GM12874 (cell line): ENCODE measurements around the gene MRO.

ENCODE experiments used
- TF ChIP-seq, protein P1 (sequence below): IDR thresholded peaks from 2 replicates; pipeline ENCODE4 v1.5.1; 2011; ENCODE audit warnings: low read depth, mild to moderate bottlenecking, control low read depth, low read length, moderate library complexity; ENCODE audit not compliant: insufficient read depth

MRO gene

DNA sequence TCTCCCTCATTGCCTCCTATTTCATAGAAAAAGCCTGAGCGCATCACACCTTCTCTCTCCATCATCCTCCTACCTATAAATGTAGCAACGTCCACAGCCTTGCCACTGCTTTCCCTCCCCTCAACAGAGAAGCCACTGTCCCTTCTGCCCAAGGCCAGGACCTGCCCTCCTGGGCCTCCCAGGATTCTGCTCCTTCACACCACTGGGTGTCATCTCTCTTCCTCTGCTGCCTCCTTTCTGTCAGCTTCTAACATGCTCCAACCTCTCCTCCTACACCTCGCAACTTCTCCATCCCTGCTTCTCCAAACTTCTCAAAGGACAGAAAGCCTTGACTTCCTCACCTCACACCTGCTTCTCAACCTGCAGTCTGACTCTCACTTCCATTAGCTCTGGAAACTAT, 37.9 kb upstream of the MRO start:
- TF ChIP-seq, protein P1, sequence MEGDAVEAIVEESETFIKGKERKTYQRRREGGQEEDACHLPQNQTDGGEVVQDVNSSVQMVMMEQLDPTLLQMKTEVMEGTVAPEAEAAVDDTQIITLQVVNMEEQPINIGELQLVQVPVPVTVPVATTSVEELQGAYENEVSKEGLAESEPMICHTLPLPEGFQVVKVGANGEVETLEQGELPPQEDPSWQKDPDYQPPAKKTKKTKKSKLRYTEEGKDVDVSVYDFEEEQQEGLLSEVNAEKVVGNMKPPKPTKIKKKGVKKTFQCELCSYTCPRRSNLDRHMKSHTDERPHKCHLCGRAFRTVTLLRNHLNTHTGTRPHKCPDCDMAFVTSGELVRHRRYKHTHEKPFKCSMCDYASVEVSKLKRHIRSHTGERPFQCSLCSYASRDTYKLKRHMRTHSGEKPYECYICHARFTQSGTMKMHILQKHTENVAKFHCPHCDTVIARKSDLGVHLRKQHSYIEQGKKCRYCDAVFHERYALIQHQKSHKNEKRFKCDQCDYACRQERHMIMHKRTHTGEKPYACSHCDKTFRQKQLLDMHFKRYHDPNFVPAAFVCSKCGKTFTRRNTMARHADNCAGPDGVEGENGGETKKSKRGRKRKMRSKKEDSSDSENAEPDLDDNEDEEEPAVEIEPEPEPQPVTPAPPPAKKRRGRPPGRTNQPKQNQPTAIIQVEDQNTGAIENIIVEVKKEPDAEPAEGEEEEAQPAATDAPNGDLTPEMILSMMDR = no peak

DNA sequence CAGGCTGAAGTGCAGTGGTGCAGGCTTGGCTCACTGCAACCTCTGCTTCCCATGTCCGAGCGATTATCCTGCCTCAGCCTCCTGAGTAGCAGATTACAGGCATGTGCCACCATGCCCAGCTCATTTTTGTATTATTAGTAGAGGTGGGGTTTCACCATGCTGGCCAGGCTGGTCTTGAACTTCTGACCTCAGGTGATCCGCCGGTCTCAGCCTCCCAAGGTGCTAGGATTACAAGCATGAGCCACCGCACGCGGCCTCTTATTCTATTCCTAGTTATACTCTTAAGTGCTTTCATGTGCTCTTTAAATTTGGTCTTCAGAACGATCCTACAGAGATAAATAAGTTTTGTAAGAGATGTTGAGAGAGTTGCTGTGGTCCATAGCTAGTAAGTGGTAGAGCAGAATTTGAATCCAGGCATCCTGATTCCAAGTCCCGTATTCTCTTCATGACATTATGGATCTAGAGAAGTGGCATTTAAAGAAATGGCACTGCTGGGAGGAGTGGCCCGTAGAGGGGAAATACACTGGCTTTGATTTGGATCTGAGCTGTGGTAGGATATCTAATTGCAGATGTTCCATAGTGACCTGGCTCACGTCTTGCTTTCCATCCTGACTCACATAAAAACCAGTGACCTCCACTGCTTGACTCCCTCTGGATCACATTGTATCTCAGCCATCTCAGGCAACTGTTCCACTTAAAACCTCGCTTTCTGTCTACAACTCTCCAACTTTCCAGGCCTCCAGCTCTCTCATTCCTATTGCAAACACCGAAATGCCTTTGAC, 36.4 kb upstream of the MRO start:
- TF ChIP-seq, protein P1 = no peak

DNA sequence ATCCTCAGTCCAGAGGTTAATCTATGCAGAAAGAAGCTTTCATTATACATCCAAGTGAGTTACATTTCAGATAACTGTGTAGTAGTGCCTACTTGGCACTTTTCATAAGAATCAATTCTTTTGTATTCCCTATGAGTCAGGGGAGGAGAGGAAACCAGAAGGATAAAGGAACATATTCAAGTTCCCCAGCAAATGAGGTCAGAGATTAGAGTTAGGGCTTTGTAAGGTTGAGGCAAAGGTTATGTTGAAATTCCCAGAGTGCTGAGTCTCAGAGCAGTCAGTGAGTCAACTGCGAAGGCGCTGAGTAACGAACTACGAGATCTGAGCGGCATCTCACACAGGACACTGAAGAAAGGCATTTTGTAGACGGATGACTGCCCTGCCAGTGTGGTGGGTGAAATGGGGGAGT, 34.1 kb upstream of the MRO start:
- TF ChIP-seq, protein P1 = no peak

DNA sequence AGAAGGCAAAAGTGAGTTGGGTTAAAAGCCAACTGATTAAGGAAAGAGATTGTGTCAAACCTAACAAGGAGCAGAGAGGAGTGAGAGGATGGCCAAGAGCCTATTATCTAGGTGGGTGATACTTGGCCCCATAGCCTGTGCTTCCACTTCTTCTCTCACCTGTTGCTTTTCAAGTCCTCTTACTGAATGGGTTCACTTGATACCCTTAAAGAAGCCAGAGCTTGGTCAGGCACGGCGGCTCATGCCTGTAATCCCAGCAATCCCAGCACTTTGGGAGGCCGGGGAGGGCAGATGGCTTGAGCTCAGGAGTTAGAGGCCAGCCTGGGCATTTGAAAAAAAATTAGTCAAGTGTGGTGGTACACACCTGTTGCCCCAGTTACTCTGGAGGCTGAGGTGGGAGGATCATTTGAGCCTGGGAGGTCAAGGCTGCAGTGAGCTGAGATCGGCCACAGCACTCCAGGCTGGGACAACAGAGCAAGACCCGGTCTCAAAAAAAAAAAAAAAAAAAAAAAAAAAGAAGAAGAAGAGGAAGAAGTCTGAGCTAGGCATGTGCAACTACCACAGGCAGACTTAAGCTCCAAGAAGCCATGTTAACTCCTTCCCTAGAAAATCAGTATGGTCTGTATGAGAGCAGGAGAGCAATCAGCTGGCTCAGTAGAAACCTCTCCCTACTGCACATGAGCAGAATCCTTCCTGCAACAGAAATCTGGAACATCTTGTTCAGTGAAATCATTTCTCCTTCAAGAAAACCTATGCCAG, 30.7 kb upstream of the MRO start:
- TF ChIP-seq, protein P1 = no peak

DNA sequence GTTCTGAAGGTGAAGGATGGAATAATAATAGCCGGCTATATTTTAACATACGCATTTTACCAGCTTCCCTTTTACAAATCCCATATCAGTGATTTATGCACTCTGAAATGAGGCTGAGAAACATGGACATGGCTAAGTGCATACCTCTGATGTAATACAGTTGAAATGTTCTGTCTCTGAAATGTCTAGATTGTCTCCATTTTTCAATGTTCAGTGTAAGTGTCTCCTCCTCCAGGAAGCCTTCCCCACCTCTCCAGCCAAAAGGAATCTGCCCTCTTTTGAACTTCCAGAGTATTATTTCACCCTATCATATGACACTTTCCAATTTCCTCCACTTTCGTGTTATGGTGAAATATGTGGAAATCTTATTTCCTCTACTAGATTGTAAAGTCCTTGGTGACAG, 29.6 kb upstream of the MRO start:
- TF ChIP-seq, protein P1 = no peak

DNA sequence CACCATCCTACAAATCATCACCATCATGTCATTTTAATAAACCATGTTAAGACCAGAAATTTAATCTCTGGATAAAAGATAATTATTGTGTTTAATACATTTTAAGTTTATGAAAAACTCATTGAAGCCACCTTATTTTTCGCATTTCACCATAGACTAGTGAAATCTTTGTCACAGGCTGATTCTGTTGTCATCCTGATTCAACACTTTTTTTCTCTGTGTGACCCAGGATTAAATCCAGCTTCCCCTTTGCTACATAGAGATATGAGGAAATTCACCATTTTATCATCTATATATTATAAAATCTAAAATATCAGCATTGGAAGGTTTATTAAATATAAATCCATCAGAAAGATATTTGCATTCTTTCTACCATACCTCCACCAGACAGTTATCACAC, 29.2 kb upstream of the MRO start:
- TF ChIP-seq, protein P1 = no peak

DNA sequence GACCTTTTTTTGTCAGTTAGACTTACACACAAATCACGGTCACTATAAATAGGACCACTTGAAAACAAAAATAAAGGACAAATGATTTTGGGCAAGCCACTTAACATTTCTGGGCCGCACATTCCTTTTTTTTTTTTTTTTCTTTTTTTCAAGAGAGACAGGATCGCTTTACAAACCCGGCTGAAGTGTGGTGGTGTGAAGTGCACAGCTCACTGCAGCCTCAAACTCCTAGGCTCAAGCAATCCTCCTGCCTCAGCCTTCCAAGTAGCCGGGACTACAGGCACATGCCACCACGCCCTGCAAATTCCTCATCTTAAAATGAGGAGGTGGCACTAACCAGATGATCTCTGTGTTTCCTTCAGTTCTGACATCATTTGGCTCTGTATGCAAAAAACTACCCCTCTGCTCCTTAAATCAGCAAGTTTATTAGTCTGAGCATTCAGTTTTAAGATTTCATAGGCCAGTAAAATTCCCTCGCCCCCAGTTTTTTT, 28.3 kb upstream of the MRO start:
- TF ChIP-seq, protein P1 = no peak
